SU-DHL-6 (cell line): Measurements from ENCODE around the gene ANO10.
"Not testable (repeated sequence)": the region's sequence is repeated elsewhere in the genome, so short reads cannot be mapped to it uniquely, and the experiment has no call there.

Experiments used
- H2AFZ ChIP-seq: fragments of 200-600 bp; sonication (generic); 2 replicates; pipeline ENCODE4 v1.6.1; 2014; ENCODE audit warnings: low read depth, mild to moderate bottlenecking, moderate library complexity, mixed read lengths, antibody characterized with exemption, low read length; ENCODE audit not compliant: severe bottlenecking
- H3F3A ChIP-seq: fragments of 200-600 bp; shearing (Covaris generic); 2 replicates; pipeline ENCODE4 v1.6.0; 2016; ENCODE audit warnings: antibody characterized with exemption, mild to moderate bottlenecking; ENCODE audit not compliant: insufficient read depth
- H3K27ac ChIP-seq: fragments of 200-600 bp; sonication (generic); 2 replicates; pipeline ENCODE4 v1.5.1; 2016; ENCODE audit warnings: low read depth, mild to moderate bottlenecking, low read length, moderate library complexity, mixed read lengths
- H3K27me3 ChIP-seq: fragments of 200-600 bp; sonication (generic), shearing (Covaris generic); 2 replicates; pipeline ENCODE4 v1.6.0; 2014; ENCODE audit warnings: mild to moderate bottlenecking, low read length
- H3K36me3 ChIP-seq: fragments of 200-600 bp; sonication (generic); 2 replicates; pipeline ENCODE4 v1.6.1; 2014; ENCODE audit warnings: mild to moderate bottlenecking, low read length, mixed read lengths
- H3K4me2 ChIP-seq: fragments of 300-600, 200-600 bp; shearing (Covaris generic), sonication (generic); 2 replicates; pipeline ENCODE4 v1.6.0; 2014; ENCODE audit warnings: low read length, low read depth, mild to moderate bottlenecking; ENCODE audit not compliant: poor library complexity, severe bottlenecking
- H3K4me3 ChIP-seq: fragments of 200-600 bp; sonication (generic); 2 replicates; pipeline ENCODE4 v1.5.1; 2014; ENCODE audit warnings: antibody characterized with exemption, low read length, mild to moderate bottlenecking, mixed read lengths; ENCODE audit not compliant: insufficient read depth, poor library complexity, severe bottlenecking
- H3K79me2 ChIP-seq: fragments of 200-600 bp; sonication (generic); 2 replicates; pipeline ENCODE4 v1.6.1; 2014; ENCODE audit warnings: mild to moderate bottlenecking, low read length, moderate library complexity; ENCODE audit not compliant: insufficient read depth
- H3K9ac ChIP-seq: fragments of 200-600 bp; sonication (generic); 2 replicates; pipeline ENCODE4 v1.7.0; 2014; ENCODE audit warnings: mild to moderate bottlenecking, low read length
- H3K9me2 ChIP-seq: fragments of 200-600 bp; sonication (generic); replicated peaks from 2 replicates; pipeline ENCODE4 v1.6.1; 2014; ENCODE audit warnings: low read length; ENCODE audit not compliant: insufficient read depth
- H3K9me3 ChIP-seq: fragments of 200-600 bp; sonication (generic); 2 replicates; pipeline ENCODE4 v1.6.1; 2014; ENCODE audit warnings: low read length, mixed read lengths; ENCODE audit not compliant: insufficient read depth
- H4K20me1 ChIP-seq: fragments of 200-600 bp; sonication (generic); 2 replicates; pipeline ENCODE4 v1.6.1; 2014; ENCODE audit warnings: low read depth, mild to moderate bottlenecking, antibody characterized with exemption, low read length, moderate library complexity, mixed read lengths
- CTCF ChIP-seq: fragments of 200-600 bp; sonication (generic); IDR thresholded peaks from one replicate; pipeline ENCODE4 v1.5.1; 2017; ENCODE audit warnings: antibody characterized with exemption, mild to moderate bottlenecking, low read length, moderate library complexity; ENCODE audit not compliant: insufficient read depth, poor library complexity, severe bottlenecking
- EZH2phosphoT487 ChIP-seq: fragments of 200-600 bp; sonication (generic), shearing (Covaris generic); conservative IDR thresholded peaks from 2 replicates; pipeline ENCODE4 v1.6.1; 2018; ENCODE audit warnings: mild to moderate bottlenecking, antibody characterized with exemption, low read length, moderate library complexity, mixed read lengths

ANO10 gene

GRCh38 chr3:43468133-43468532 lies 153.7 kb downstream of the ANO10 start:
- H3K4me2 ChIP-seq, result no peak overlapping the region
- TF ChIP-seq CTCF (no peak), EZH2phosphoT487 (no peak)

GRCh38 chr3:43465109-43465508 lies 156.7 kb downstream of the ANO10 start:
- Histone ChIP-seq H2AFZ (no peak overlapping the region), H3K4me3 (no peak overlapping the region), H3K9me3 (no peaks in the 10 kb centered on the region), H3K9me2 (no peaks in the 10 kb centered on the region), H3K4me2 (no peak overlapping the region), H3K27me3 (no peaks in the 10 kb centered on the region), H3K36me3 (no peaks in the 10 kb centered on the region), H3F3A (no peaks in the 10 kb centered on the region), H3K27ac (no peak overlapping the region), H4K20me1 (no peaks in the 10 kb centered on the region), H3K9ac (no peak overlapping the region), H3K79me2 (no peaks in the 10 kb centered on the region)
- TF ChIP-seq EZH2phosphoT487, result no peak
- TF ChIP-seq CTCF, result no peak

More at GRCh38 chr3:43468133-43468532, 153.7 kb downstream of the ANO10 start:
- Histone ChIP-seq H3K9ac (no peak overlapping the region), H3K36me3 (no peaks in the 10 kb centered on the region), H3K9me3 (no peaks in the 10 kb centered on the region), H3K27ac (no peak overlapping the region), H2AFZ (no peak overlapping the region), H3K9me2 (no peaks in the 10 kb centered on the region), H3K27me3 (no peaks in the 10 kb centered on the region), H4K20me1 (no peaks in the 10 kb centered on the region), H3K4me3 (no peak overlapping the region), H3K79me2 (no peaks in the 10 kb centered on the region), H3F3A (no peaks in the 10 kb centered on the region)

- H4K20me1 ChIP-seq, H3K4me3 ChIP-seq, H3K9me2 ChIP-seq, H3F3A ChIP-seq, H3K9me3 ChIP-seq, H3K79me2 ChIP-seq, H3K27ac ChIP-seq, H3K27me3 ChIP-seq, H3K4me2 ChIP-seq, H3K9ac ChIP-seq, H3K36me3 ChIP-seq, H2AFZ ChIP-seq: not testable (repeated sequence)
Observed at GRCh38 chr3:43462566-43462965, 159.2 kb downstream of the ANO10 start.

DNA sequence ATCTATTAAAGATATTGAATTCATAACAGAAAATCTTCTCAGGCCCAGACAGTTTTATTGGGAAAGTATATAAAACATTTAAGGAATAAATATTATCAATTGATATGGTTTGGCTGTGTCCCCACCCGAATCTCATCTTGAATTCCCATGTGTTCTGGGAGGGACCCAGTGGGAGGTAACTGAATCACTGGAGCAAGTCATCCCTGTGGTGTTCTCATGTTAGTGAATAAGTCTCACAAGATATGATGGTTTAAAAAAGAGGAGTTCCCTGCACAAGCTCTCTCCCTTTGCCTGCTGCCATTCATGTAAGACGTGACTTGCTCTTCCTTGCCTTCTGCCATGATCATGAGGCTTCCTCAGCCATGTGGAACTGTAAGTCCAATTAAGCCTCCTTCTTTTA lies 160.5 kb downstream of the ANO10 start:
- H2AFZ ChIP-seq, result no peak overlapping the region
- H3K9me3 ChIP-seq, result no peaks in the 10 kb centered on the region
- TF ChIP-seq CTCF (no peak), EZH2phosphoT487 (no peak)
- no peaks in the 10 kb centered on the region for H4K20me1 ChIP-seq
- no peak overlapping the region for H3K9ac ChIP-seq
- no peaks in the 10 kb centered on the region for H3F3A ChIP-seq
- H3K4me3 ChIP-seq, result no peak overlapping the region
- H3K4me2 ChIP-seq, result no peak overlapping the region
- no peaks in the 10 kb centered on the region for H3K27me3 ChIP-seq
- no peak overlapping the region for H3K27ac ChIP-seq
- no peaks in the 10 kb centered on the region for H3K9me2 ChIP-seq
- no peaks in the 10 kb centered on the region for H3K36me3 ChIP-seq
- H3K79me2 ChIP-seq, result no peaks in the 10 kb centered on the region

- H3K4me3 ChIP-seq, H3K27me3 ChIP-seq, H3K27ac ChIP-seq, H3K9me2 ChIP-seq, H4K20me1 ChIP-seq, H2AFZ ChIP-seq, H3K4me2 ChIP-seq, H3K79me2 ChIP-seq, H3K36me3 ChIP-seq, H3K9ac ChIP-seq, H3F3A ChIP-seq, H3K9me3 ChIP-seq: not testable (repeated sequence)
Observed at GRCh38 chr3:43457038-43457437, 164.8 kb downstream of the ANO10 start.
